ENCODE measurements around the gene RASA3.

RASA3 gene

GRCh38 chr13:114145256-114145655 lies 12.8 kb upstream of the RASA3 start:
- no peak for TF ChIP-seq CTCF (IDR thresholded peaks at IDR 0.05; ENCODE audit: insufficient read depth, missing control alignments)
- DNase-seq (ENCODE audit: insufficient read length, low spot score) (no peak), FAIRE-seq (no peak)

GRCh38 chr13:114144606-114145244 lies 12.3 kb upstream of the RASA3 start:
- no peak for FAIRE-seq
- no peak for TF ChIP-seq CTCF (IDR thresholded peaks at IDR 0.05; ENCODE audit: insufficient read depth, missing control alignments)
- DNase-seq (ENCODE audit: insufficient read length, low spot score), result no peak

GRCh38 chr13:114143806-114144605 lies 11.6 kb upstream of the RASA3 start:
- TF ChIP-seq CTCF (IDR thresholded peaks at IDR 0.05; ENCODE audit: insufficient read depth, missing control alignments), result no peak
- FAIRE-seq (no peak), DNase-seq (ENCODE audit: insufficient read length, low spot score) (no peak)

DNA sequence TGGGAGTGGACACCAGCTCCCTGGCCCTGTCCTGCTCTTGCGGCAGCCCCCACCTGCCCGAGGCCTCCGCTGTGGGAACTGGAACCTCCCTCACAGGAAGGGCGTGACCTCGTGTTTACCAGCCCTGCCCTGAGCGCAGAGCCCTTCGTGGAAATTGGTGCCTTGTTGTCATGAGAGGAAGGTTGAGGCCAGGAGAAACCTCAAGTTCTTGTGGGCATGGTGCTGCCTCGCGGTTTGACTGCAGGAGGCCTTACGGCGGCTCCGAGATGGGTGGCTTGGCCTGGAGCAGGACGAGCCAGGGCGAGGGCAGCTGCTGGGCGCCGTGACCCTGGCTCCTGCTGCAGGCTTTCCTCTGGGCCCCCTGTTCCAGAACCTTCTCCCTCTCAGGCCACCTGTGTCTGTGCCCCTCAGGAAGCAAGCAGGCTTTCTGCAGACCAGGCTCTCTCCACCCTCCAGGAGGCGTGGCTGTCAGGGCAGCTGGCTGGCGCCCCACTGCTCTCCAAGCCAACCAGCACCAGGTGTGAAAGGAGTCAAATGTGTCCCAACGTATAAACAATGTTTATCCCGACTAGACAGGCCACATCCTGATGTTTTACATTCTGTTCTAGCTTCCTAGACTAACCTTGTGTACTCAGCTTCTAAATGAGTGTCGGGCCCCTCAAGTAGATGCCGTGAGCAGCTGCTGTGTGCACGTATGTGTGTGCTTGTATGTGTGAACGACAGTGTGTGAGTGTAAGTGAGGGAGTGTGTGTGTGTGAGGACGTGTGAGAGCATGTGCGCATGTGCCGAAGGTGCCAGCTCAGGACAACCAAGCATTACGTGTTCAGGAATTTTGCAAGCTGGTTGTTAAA lies 10.4 kb upstream of the RASA3 start:
- TF ChIP-seq CTCF (IDR thresholded peaks at IDR 0.05; ENCODE audit: insufficient read depth, missing control alignments), result no peak
- DNase-seq (ENCODE audit: insufficient read length, low spot score) (no peak), FAIRE-seq (no peak)

DNA sequence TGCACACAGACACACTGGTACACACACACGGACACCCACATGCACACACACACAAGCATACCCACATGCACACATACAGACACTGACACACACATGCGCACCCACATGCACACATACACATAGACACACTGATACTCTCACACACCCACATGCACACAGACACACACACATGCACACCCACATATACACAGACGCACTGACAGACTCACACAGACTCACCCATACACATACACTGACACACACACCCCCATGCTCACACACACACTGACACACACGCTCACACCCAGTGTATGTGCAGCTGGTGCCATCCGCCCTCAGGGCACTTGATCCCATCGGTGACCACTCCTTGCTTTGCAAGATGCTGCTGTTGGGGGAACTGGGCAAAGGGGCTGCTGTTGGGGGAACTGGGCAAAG lies 9.7 kb upstream of the RASA3 start:
- DNase-seq (ENCODE audit: insufficient read length, low spot score) (no peak), FAIRE-seq (no peak)
- no peak for TF ChIP-seq CTCF (IDR thresholded peaks at IDR 0.05; ENCODE audit: insufficient read depth, missing control alignments)

- no peak for FAIRE-seq
These were observed 9.0 kb upstream of the RASA3 start for GRCh38 chr13:114141261-114141996.

More at GRCh38 chr13:114141261-114141996, 9.0 kb upstream of the RASA3 start:
- no peak for TF ChIP-seq CTCF (IDR thresholded peaks at IDR 0.05; ENCODE audit: insufficient read depth, missing control alignments)
- no peak for DNase-seq (ENCODE audit: insufficient read length, low spot score)
